OCI-LY3 (cell line): ENCODE measurements around the gene PPP2R2D.

ENCODE experiments used
- H2AFZ ChIP-seq: fragments of 200-600, 300-600 bp; shearing (Covaris generic); 2 replicates; pipeline ENCODE4 v1.6.0; 2014; ENCODE audit warnings: antibody characterized with exemption, low read depth, low read length
- H3K27ac ChIP-seq: fragments of 200-600, 300-600 bp; sonication (generic); 2 replicates; pipeline ENCODE4 v1.5.1; 2014; ENCODE audit warnings: mild to moderate bottlenecking, low read length, moderate library complexity, mixed read lengths
- H3K27me3 ChIP-seq: fragments of 200-600, 300-600 bp; sonication (generic); 2 replicates; pipeline ENCODE4 v1.6.1; 2014; ENCODE audit warnings: low read depth, low read length, mixed read lengths
- H3K36me3 ChIP-seq: fragments of 200-600, 300-600 bp; sonication (generic); replicated peaks from 2 replicates; pipeline ENCODE3; 2014; ENCODE audit warnings: low read depth, low read length, mixed read lengths
- H3K4me1 ChIP-seq: fragments of 300-600, 200-600 bp; sonication (generic); 2 replicates; pipeline ENCODE4 v1.6.1; 2014; ENCODE audit warnings: low read length, mixed read lengths
- H3K4me2 ChIP-seq: fragments of 200-600, 300-600 bp; sonication (generic); 2 replicates; pipeline ENCODE4 v1.6.1; 2014; ENCODE audit warnings: low read length, mixed read lengths
- H3K4me3 ChIP-seq: fragments of 300-600, 200-600 bp; sonication (generic); 2 replicates; pipeline ENCODE4 v1.5.1; 2014; ENCODE audit warnings: antibody characterized with exemption, mild to moderate bottlenecking, low read length, moderate library complexity
- H3K79me2 ChIP-seq: fragments of 300-600, 200-600 bp; shearing (Covaris generic); 2 replicates; pipeline ENCODE4 v1.6.1; 2014; ENCODE audit warnings: mild to moderate bottlenecking, low read length, mixed read lengths
- H3K9ac ChIP-seq: fragments of 300-600, 200-600 bp; shearing (Covaris generic); 2 replicates; pipeline ENCODE4 v1.6.0; 2014; ENCODE audit warnings: mild to moderate bottlenecking, low read length, moderate library complexity
- H3K9me3 ChIP-seq: fragments of 200-600, 300-600 bp; shearing (Covaris generic); 2 replicates; pipeline ENCODE4 v1.6.1; 2014; ENCODE audit warnings: low read length, mixed read lengths; ENCODE audit not compliant: insufficient read depth
- H4K20me1 ChIP-seq: fragments of 200-600, 300-600 bp; sonication (generic); 2 replicates; pipeline ENCODE4 v1.6.1; 2016; ENCODE audit warnings: low read length, mixed read lengths; ENCODE audit not compliant: insufficient read depth
- EZH2phosphoT487 ChIP-seq: fragments of 200-600 bp; shearing (Covaris generic); IDR thresholded peaks from 2 replicates; pipeline ENCODE4 v1.6.1; 2018; ENCODE audit warnings: antibody characterized with exemption, mixed run types, low read depth
- TF ChIP-seq, protein P1 (sequence below): fragments of 200-600, 300-600 bp; sonication (generic); IDR thresholded peaks from 2 replicates; pipeline ENCODE4 v1.5.1; 2014; ENCODE audit warnings: antibody characterized with exemption, low read length, low read depth

PPP2R2D gene

GRCh38 chr10:131998050-131998844 is 97.4 kb downstream of the PPP2R2D start:
- H3K4me2 ChIP-seq = no peak overlapping the region
- no peaks in the 10 kb centered on the region for H3K36me3 ChIP-seq

DNA sequence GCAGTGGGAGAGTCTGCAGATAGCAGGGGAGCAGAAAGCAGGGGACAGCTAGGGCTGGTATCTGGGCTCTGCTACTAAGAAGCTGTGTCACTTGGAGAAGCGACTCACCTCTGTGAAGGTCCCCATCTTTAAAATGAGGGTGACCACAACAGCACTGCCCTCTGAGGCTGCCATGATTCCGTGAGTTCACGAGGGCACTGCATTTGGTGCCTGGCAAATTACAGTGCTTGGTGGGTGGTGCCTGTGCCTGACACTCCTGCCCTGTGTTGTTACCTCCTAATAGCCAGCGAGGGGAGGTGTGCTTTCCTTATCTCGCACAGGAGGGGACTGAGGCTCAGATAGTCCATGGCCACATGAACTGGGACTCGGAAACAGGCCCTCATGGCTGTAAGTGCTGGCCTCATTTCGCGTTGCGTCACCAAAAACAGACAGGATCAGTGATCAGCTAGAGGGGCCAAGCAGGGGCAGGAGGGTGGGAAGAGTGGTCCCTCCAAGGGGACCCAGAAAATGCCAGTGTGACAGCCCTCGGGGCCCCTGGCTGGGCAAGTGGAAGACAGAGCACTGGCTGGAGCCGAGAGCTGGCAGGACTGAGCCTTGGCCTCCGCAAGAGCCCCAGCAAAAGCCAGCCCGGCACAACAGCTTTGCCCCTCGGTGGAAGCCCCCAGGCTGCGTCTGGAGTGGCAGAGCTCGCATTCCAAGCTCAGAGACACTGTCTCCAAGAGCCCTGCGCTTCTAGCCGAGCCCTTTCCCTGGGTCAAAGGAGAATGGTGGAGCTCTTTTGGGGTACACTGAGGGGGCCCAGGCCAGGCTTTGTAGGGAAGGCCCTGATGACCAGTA is 98.3 kb downstream of the PPP2R2D start:
- Histone ChIP-seq H3K27ac (no peak overlapping the region), H3K4me3 (no peak overlapping the region), H3K4me1 (no peaks in the 10 kb centered on the region), H2AFZ (no peak overlapping the region), H4K20me1 (no peaks in the 10 kb centered on the region), H3K79me2 (no peaks in the 10 kb centered on the region), H3K27me3 (no peaks in the 10 kb centered on the region), H3K36me3 (no peaks in the 10 kb centered on the region), H3K9me3 (no peaks in the 10 kb centered on the region), H3K9ac (no peak overlapping the region), H3K4me2 (no peak overlapping the region)
- TF ChIP-seq EZH2phosphoT487 = no peak
- TF ChIP-seq, protein P1, sequence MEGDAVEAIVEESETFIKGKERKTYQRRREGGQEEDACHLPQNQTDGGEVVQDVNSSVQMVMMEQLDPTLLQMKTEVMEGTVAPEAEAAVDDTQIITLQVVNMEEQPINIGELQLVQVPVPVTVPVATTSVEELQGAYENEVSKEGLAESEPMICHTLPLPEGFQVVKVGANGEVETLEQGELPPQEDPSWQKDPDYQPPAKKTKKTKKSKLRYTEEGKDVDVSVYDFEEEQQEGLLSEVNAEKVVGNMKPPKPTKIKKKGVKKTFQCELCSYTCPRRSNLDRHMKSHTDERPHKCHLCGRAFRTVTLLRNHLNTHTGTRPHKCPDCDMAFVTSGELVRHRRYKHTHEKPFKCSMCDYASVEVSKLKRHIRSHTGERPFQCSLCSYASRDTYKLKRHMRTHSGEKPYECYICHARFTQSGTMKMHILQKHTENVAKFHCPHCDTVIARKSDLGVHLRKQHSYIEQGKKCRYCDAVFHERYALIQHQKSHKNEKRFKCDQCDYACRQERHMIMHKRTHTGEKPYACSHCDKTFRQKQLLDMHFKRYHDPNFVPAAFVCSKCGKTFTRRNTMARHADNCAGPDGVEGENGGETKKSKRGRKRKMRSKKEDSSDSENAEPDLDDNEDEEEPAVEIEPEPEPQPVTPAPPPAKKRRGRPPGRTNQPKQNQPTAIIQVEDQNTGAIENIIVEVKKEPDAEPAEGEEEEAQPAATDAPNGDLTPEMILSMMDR = no peak

More at GRCh38 chr10:131998050-131998844, 97.4 kb downstream of the PPP2R2D start:
- no peaks in the 10 kb centered on the region for H4K20me1 ChIP-seq
- no peaks in the 10 kb centered on the region for H3K79me2 ChIP-seq
- no peaks in the 10 kb centered on the region for H3K9me3 ChIP-seq
- H3K4me1 ChIP-seq = no peaks in the 10 kb centered on the region
- no peaks in the 10 kb centered on the region for H3K27me3 ChIP-seq
- H3K27ac ChIP-seq = no peak overlapping the region
- H3K9ac ChIP-seq = no peak overlapping the region
- H3K4me3 ChIP-seq = no peak overlapping the region
- H2AFZ ChIP-seq = no peak overlapping the region
- no peak for TF ChIP-seq EZH2phosphoT487
- TF ChIP-seq, protein P1 = no peak

DNA sequence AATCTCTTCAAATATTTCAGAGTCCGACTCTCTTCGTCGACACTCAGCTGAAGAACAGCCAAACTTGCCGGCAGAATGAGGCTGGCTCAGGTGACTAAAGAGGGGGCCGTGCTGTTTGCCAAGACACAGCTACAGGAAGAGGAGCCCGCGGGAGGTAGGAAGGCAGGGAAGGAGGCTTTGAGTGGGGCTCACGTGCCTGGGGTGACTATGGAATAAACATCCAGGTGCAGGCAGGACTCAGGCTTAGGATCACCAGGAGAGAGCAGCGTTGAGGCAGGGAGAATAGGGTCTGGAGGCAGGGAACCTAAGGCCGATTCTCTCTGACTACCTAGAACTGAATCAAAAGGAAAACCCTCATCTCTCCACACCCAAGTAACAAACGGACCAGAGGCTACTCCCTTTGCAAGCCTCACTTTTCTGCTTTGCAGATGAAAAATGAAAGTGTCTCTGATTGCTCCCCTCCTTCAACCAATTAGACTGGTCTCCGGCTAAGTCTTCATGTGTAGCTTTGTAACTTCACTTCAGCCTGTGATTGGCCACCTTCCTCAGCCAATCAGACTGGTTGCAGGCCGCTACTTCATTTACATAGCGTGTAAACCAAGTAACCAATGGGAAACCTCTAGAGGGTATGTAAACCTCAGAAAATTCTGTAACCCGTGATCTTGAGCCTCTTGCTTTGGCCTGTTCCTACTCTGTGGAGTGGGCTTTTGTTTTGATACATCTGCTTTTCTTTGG is 100.6 kb downstream of the PPP2R2D start:
- Histone ChIP-seq H3K27ac (no peak overlapping the region), H2AFZ (no peak overlapping the region), H3K9me3 (no peaks in the 10 kb centered on the region), H3K4me2 (no peak overlapping the region), H4K20me1 (no peaks in the 10 kb centered on the region), H3K27me3 (no peaks in the 10 kb centered on the region), H3K36me3 (no peaks in the 10 kb centered on the region), H3K4me1 (no peaks in the 10 kb centered on the region), H3K4me3 (no peak overlapping the region), H3K79me2 (no peaks in the 10 kb centered on the region), H3K9ac (no peak overlapping the region)
- no peak for TF ChIP-seq EZH2phosphoT487
- TF ChIP-seq, protein P1 = no peak

- H3K4me3 ChIP-seq = no peak overlapping the region
- no peaks in the 10 kb centered on the region for H3K4me1 ChIP-seq
- no peaks in the 10 kb centered on the region for H3K36me3 ChIP-seq
- no peaks in the 10 kb centered on the region for H4K20me1 ChIP-seq
- no peak overlapping the region for H3K9ac ChIP-seq
- no peak overlapping the region for H3K27ac ChIP-seq
- H3K4me2 ChIP-seq = no peak overlapping the region
- TF ChIP-seq, protein P1 = no peak
- no peak for TF ChIP-seq EZH2phosphoT487
- H3K27me3 ChIP-seq = no peaks in the 10 kb centered on the region
- no peak overlapping the region for H2AFZ ChIP-seq
- no peaks in the 10 kb centered on the region for H3K9me3 ChIP-seq
- H3K79me2 ChIP-seq = no peaks in the 10 kb centered on the region
These were observed 101.2 kb downstream of the PPP2R2D start for GRCh38 chr10:132002004-132002403.
